HEK293 (cell line): ENCODE results near the gene METAP1D.

ENCODE experiments used
- CTCF ChIP-seq: fragments of 450-650 bp; formaldehyde crosslinking; IDR thresholded peaks from 2 replicates; pipeline ENCODE4 v1.5.1; 2016; ENCODE audit warnings: missing biosample characterization, missing genetic modification characterization
- GFI1B ChIP-seq: fragments of 450-650 bp; formaldehyde crosslinking; IDR thresholded peaks from 2 replicates; pipeline ENCODE4 v1.5.1; 2016; ENCODE audit warnings: missing biosample characterization, missing genetic modification characterization
- PBX3 ChIP-seq: sonication (generic); formaldehyde crosslinking; IDR thresholded peaks from 2 replicates; pipeline ENCODE4 v1.8.1; 2022; ENCODE audit warnings: mild to moderate bottlenecking, moderate library complexity, missing genetic modification reagents
- SP2 ChIP-seq: fragments of 450-650 bp; formaldehyde crosslinking; IDR thresholded peaks from 2 replicates; pipeline ENCODE4 v1.5.1; 2016; ENCODE audit warnings: missing biosample characterization, missing genetic modification characterization

- TF ChIP-seq PBX3 = no peak
- TF ChIP-seq GFI1B = no peak
- TF ChIP-seq SP2 (tag by site-specific recombination) = no peak
- TF ChIP-seq CTCF (tag by site-specific recombination) = no peak
Measured at GRCh38 chr2:172053486-172053885, 53.7 kb downstream of the METAP1D start.
